ENCODE data around the gene BCL11A. TPM values are rescaled to one million over a fixed set of nuclear protein-coding genes. Genes with fewer than 3 reads are reported as not detected.

The BCL11A gene
- polyA plus RNA-seq, 5 donors = 19.4 to 29.9 (median 29.3) TPM

DNA sequence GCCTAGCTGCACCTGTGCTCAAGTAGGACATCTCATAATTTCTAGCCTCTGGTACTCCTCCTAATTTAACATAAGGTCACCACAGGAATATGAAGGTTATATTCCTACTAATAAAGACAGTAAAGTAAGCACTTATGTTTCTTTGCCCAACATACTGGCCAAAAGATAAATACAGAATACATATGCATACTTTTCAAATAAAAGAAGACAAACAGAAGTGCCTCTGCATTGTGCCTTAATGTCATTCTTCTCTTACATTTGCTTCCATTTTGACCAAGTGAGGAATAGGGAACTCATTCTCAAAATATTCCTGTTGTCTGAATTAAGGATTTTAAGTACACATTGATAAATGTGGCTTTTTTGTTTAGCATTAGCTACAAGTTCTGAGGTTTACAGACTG, 5.6 kb downstream of the BCL11A start:
- no peak for DNase-seq

DNA sequence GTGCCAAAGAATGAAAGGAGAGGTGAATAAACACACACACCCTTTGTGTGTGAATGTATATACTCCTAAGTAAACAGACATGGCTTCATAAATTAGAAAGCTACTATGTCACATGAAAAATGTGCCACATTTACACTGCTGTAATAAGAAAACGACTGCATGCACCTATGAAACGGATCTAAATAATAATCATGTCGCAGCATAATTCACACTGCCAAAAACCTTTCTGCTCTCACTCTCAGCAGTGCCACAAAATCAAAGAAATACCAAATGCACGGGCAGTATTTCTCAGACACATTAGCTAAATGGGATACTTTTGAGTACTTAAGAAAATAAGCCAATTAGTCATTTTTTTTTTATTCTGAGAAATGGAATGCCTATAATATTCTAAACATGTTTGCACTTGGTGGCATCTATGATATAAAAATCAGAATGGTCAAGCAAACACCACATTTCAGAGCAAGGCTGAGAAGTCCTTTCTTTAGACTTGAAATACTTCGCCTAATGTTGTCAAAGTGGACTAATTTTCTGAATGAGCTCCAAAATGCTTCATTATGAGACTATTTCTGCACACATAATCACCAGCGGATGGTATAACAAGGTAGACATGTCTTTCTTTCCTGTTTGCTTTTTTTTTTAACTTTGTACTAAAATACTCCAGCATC, 6.6 kb downstream of the BCL11A start:
- DNase-seq = no peak

DNA sequence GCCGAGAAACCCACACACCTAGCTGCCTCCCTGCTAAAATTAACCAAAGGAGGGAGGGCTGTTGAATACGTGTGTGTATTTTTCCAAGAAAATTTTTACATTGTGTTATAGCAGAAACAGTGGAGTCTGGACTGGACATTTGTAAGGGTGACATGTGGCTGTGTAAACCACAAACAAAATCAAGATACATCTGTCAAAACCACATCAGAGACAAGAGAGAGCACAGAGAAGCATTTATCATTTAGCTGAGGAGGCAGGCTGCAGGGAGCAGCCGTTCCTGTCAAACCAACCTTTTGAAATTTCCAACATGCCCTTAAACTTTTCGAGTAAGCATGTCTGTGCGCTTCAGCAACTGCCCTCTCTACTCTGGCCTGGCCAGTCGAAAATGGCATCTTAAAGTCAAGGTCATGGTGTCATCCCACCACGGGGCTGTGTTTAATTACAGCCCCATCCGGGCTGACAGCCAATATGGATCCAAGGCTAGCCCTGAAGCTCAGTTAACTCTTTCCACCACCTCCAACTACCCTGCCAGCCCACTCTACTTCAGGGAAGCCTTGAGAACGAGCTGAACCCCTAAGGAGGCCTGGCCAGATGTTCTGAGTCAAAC, 8.4 kb downstream of the BCL11A start:
- no peak for DNase-seq

DNA sequence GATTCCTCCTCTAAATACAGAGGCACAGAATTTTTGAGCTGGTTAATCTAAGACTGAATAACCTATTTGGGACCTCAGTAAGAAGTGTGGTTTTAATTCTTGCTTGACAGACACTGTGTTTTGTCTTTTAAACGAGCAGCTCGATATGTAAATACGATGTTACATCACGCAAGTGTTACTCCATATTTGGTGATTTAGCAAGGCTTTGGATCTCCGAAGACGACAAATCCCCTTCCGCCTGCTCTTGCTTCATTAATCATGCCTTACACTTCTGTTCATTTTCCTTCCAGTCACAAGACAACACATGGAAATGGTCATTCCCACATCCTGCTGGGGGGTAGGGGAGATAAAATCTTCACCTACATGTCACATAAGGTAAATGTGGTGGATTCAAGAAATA, 9.4 kb downstream of the BCL11A start:
- no peak for DNase-seq

DNA sequence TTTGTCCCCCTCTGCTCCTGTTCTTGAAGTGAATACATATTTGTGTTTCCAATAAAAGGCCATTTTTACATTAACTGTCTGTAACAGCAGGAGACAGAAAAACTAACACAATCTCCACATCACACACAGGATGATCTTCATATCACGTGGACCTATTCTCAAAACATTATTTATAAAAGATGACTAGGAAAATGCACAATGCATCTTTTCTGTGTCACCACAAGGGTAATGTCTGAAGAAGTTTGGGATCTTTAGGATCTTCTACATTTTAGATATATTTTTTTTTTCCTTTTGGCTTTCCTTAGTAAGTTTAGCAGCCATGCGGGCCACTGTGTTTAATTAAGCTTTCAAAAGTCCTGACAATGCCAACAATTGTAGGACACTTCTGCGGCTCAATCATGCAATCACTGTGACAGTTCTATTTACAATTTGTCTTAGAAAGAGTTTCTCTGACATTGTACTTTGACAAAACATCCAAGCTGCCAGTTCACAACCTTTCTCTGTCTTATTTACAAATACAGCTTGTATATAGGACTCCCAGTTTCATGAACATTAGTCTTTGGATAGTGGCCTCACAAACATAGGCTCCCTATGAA, 12.3 kb downstream of the BCL11A start:
- DNase-seq = no peak

DNA sequence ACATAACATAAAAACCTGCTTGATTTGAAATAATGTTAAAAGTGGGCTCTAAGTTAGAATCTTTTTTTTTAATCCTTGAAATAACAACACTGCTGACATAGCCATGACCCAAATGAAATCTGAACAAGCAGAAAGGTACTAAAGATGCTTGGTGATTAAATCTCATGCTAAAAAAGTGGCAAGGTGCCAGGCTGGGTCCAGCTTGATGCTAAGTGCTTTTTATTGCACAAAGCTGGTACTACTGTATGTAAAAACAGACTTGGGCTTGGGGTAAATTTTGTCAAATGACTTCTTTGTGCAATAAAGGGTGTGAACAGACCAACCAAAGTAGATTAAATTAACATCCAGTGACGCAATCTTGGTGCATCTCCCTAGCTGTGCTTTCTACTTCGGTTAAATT, 13.4 kb downstream of the BCL11A start:
- no peak for DNase-seq

DNA sequence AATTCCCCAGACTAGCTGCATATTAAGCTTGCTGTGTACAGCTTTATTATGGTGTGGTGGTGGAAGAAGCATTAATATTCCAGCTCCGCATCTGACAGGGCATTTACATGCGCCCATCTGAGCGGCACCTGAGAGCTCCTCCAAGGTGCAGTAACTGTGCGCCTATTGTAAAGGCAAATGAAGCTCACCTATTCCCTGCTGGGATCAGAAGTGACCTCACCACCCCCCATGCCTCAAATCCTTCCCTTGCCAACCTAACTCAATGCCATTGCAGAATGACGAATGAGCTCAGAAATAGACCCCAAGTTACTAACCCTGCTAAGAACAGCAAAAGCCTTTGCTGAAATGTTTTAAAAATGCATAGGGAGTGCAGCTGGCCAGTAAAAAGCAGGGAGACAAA, 14.3 kb downstream of the BCL11A start:
- DNase-seq = no peak

DNA sequence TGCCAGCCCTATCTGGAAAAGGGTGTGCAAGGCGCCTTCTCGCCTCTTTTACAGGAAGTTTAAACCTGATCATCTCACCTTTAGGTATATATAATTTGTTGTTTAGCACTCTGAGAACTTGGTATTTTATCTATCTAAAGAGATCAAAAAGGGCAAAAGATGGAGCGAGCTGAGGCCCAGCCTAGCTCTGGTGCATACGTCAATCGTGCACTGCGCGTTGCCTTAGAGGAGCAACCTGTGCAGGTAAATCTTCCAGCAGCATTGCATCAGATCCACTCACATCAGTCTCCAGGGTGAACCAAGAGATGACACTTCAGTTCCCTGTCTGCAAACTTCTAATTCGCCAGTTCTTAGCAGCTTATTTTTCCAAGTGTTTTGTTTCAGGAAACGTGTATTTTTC, 15.4 kb downstream of the BCL11A start:
- no peak for DNase-seq

DNA sequence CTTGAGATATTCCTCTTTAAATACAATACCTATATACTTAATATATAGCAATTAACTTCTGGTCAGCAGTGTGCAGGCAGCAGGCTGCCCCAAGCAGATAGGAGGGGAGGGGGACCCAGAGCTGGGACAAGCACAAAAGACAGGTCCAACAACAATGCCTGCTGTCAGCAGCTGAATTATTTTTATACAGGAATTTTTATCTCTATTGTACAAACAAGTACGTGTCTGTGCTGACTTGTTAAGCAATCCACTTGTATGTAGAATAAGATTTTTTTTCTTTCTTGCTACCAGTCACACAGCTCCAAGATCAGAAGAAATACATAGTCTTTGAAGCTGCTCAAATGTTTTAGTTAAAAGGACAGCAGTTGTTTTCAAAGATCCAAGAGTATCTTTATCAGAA, 16.7 kb downstream of the BCL11A start:
- DNase-seq = no peak

DNA sequence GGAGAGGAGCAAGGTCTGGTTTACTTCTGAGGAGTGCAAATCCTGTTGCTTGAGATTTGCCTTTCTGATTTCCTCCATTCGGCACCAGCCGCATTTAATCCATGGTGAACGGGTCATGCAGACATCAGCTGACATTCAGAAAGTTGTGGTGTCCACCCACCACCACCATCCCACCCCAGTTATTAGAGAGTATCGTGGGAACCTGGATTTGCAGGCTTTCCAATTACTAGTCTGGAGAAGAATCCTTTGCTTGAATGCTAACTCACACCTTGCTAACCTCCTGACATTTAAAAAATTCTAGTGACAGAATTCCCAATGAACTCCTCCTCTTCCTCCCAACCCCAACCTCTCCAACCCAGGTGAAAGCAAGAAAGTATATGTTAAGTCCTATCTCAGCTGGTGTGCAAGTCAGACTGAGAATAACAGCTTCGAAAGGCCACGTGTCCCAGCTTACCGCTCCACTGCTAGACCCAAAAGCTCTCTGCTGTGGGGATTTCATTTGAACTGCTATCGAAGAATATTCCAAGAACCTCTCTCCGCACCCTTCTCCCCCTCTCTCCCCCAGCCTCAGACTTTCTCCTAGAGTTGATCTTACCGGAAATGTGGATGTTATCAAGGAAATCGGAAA, 17.7 kb downstream of the BCL11A start:
- no peak for DNase-seq

DNA sequence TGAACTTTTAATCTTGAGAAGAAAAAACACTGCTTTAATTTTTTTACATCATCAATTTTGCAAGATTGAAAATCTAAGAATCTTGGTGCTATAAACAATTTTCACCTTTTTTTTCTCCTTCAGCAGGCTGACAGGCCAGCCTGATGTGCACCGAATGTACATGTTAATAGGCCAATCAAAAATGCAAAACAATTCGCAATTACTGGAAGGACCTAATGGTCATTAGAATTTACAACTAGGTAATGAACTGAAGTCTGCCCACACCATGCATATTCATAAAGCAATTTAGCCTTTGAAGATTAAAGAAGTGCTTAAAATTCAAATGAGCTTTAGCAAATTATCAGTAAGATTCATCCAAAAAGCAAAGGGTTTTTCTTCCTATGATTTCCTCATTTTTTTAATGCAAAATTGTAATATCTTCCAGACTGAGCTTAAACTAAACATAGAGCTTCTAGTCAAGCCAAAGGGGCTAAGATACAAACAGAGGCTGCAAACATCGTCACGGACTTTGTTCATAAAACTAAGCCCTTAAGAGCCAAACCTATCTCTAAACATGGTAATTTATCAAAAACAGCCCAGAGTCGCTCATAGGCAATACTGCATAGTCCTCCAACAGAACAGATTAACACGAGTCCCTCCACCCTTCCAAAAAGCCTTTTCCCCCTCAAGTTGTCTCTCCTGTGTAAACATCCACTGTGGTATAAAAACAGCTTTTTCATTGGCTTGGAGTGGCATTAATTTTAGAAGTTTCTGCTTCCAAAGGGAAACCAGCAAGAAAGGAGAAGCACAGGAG, 18.4 kb downstream of the BCL11A start:
- DNase-seq = no peak

DNA sequence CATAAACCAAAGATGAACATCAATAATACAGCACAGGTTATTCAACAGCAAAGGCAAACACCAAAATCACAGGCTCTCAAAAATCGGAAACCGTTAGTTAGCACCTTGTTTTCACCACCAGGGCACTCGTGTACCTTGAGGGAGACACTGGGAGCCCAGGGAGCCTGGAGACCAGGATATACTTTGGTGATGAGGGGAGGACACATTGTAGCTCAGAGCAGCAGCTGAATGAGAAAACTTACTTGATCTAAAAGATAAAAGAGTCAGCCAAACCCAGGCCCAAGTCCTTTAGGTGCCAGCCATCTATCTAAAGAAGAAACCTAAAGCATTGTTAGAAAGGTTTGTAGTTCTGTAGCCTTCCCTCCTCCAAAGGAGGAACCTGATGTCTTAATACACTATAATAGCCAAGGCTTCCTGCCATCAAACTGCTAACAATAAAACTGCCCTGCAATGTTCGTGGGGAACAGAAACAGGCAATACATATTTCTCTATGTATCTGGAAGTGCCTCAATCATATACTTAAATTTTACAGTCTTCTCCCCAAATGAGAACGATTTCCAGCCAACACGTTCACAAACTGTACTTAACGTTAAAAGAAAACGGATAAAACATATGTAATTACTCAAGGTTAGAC, 19.3 kb downstream of the BCL11A start:
- DNase-seq = no peak

DNA sequence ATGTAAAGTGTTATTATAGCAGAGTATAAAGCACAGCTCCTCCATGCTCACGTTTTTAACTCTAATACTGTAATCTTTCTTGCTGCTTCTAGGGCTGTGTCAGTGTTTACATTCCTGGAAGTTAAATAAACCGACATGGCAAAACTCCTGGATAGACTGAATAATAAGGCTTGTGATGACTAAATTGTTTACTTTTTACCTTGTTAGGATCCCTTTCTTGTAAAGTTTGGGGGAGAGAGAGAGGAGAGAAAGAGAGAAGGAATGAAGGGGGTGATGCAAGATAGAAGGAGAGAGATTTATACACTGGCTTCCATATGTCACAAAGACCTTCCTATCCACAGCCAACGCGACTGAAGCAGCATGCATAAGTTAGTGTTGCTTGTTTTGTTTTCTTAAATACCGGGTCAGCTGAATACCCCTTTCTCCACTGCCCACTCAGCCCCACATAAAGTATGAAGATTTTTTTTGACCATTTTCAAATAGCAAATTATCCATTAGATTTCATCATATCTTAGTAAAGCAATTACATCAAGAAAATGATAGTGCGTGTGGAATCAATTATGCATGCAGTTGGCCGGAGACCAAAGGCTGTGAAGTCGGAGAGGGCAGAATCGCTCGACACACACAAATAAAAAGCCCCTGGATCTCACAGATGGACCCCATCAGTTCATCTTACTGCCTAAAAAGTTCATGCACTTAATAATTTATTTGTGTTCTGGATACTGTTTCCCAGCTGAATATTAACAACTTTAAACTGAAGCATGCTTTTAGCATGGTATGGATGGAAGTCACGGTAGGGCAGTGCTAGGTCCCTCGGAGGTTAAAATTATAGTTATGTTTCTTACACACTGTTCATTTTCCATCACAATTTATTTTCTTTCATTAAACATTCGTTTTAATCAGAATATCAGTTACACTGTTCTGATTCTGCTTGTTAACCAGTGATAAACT, 20.1 kb downstream of the BCL11A start:
- no peak for DNase-seq

DNA sequence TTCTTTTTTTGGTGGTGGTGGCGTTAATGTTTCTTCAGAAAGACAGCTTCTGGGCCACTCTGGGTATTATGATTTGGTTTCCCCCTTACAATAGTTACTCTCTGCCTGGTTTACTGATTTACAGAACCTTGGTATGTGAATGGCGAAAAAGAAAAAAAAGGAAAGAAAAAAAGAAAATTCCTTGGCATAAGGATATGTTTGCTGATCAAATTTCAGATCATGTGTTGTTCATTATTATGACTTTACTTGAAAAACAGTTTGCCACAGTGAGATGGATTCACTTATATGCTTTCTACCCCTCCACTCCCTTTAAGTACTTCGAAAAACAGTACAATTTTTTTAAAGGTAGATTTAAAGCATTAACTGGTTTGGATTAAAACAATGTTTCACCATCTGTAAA, 21.0 kb downstream of the BCL11A start:
- no peak for DNase-seq

DNA sequence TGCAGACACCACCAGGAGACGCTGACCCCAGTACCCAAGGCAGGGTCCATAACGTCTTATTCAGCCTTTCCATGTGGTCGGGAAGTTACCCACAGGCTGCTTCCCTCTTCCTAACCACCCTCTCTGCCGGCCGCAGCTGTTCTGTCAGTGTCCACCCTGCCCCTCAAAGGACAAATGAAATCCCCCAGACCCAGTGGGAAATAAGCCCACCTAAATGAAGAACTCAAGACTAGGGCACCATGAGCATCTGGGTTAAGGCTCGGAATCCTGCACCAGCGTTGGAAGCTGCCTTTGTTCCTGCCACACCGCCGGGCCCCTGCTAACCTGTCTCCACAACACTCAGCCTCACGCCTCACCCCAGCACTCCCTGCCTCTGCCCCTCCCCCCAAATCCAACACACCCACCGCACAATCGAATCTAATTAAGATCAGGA, 21.7 kb downstream of the BCL11A start:
- DNase-seq = no peak

DNA sequence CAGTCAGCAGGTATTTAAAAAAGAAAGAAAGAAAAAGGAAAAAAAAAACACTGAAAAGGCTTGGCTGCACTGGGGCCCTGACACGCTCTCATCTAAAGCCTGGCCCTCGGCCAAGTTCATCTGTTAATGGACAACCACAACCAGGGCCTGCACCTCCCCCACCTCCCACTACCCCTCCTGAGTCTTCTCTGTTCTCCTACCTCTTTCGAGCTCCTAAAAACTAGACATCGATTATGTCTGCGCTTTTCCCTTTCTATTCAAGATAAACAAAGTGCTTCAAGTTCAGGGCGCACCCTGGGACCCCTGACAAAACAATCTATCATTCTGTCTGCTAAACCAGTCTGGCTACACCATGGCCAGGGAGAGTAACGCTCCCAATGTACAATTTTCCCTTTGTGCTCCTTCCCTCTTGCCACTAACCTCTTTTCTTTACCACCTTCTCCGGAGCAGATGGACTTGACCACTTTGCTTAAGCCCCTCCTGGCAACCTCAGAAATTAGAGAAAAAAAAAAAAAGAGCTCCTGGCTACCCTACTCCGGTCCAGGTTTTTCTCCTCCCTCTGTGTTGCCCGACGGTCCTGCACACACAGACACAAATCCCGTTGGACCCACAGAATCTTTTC, 22.7 kb downstream of the BCL11A start:
- peak in 1 of 2 donors; percentile 73 for DNase-seq

DNA sequence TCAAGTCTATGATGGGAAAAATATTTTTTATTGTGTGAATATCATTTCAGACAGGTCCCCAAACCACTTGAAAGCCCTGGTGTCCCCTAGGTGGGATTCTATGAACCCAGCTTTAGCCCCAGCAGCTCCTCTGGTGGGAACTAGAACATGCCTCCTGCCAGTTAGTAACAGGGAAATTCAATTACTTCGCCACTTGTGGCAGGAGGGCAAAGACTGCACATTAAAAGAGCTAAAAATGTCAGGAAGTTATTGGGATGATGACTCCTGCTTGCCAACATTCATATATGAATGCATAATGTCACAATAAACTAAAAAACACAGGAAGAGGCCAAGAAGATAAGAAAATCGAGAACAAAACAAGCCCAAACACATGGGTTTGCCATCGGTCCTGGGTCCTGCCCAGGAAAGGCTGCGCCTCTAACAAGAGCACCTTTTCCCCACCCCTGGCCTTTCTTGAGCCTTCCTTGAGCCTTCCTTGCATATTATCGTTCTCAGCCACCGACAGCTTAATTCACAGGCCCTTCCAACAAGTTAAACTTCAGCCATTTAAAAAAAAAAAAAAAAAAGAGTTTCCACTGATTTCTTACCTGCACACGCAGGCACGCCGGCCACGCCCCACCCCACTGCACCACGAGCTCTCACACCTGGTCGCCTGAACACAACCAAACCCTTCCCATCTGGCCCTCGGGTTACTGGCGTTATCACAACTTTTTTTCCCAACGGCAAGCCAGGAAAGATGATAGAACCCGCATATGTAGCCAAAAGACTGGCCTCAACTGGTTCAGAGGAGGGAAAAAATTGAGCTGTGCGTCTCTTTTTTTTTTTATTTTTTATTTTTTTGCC, 23.4 kb downstream of the BCL11A start:
- no peak for DNase-seq

DNA sequence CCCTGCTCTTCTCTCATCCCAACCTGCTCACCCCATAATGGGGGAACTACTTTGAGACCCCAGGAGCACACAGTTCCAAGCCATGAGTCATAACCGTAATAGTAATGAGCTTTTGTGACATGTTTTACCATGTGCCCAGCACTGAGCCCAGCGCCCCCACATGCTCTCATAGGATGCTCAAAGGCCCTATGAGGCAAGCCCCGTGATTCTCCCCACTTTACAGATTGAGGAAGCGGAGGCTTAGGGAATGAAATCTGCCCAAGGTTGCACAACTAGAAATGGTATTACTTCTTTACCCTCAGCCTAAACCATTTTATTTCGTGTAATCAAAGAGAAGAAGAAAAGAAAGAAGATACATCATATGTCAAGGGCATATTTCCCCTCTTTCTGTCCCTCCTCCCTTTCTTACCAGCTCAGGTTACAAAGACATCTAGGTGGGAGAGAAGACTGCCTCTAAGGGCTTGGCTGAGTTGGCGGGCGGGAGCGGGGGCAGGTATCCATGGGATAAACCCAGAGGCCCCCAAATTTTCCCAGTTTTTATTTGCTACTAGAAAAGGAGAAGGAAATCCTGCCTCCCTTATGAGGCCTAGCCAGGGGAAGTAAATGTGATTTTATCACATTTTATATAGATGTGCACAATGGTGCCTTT, 24.2 kb downstream of the BCL11A start:
- no peak for DNase-seq

Data from right lung (tissue), 5 donors.